ENCODE measurements around the gene PSMD8.

DNA sequence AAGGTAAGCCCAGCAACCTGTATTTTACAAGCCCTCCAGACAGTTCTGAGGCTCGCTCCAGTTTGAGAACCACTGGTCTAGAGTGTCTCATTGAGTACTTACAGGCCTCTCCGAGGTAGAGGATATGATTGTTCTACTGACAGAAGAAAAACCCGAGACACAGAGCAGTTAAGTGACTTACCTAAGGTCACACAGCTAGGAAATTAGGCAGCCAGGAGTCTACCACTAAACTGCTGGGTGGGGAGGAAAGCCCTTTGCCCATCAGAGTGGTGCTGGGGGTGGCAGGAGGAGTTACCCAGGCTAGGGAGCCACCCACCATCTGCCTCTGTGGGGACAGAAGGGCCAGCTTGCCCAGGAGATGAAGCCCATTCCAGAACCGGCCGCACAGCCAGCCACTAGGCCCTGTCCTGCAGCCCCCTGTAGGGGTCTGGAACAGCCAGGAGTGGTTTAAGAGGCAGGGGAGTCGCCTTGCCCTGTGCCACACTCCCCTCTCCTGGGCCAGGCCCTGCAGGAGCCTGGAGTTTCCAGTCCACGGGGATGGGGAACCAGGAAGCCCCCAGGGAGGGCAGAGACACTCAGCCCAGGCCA is 50.9 kb downstream of the PSMD8 start:
- TF ChIP-seq, protein P1, sequence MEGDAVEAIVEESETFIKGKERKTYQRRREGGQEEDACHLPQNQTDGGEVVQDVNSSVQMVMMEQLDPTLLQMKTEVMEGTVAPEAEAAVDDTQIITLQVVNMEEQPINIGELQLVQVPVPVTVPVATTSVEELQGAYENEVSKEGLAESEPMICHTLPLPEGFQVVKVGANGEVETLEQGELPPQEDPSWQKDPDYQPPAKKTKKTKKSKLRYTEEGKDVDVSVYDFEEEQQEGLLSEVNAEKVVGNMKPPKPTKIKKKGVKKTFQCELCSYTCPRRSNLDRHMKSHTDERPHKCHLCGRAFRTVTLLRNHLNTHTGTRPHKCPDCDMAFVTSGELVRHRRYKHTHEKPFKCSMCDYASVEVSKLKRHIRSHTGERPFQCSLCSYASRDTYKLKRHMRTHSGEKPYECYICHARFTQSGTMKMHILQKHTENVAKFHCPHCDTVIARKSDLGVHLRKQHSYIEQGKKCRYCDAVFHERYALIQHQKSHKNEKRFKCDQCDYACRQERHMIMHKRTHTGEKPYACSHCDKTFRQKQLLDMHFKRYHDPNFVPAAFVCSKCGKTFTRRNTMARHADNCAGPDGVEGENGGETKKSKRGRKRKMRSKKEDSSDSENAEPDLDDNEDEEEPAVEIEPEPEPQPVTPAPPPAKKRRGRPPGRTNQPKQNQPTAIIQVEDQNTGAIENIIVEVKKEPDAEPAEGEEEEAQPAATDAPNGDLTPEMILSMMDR (conservative IDR thresholded peaks at IDR 0.05; ENCODE audit: low read depth, low read length): no peak
- no peak for TF ChIP-seq EZH2 (IDR thresholded peaks at IDR 0.05; ENCODE audit: low read length, unreplicated experiment)

Measured in PC-3 (cell line).